ENCODE results near the gene SPATS2L. TPM values are rescaled to one million over a fixed set of nuclear protein-coding genes. Genes with fewer than 3 reads are reported as not detected.

Gene SPATS2L, protein sequence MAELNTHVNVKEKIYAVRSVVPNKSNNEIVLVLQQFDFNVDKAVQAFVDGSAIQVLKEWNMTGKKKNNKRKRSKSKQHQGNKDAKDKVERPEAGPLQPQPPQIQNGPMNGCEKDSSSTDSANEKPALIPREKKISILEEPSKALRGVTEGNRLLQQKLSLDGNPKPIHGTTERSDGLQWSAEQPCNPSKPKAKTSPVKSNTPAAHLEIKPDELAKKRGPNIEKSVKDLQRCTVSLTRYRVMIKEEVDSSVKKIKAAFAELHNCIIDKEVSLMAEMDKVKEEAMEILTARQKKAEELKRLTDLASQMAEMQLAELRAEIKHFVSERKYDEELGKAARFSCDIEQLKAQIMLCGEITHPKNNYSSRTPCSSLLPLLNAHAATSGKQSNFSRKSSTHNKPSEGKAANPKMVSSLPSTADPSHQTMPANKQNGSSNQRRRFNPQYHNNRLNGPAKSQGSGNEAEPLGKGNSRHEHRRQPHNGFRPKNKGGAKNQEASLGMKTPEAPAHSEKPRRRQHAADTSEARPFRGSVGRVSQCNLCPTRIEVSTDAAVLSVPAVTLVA
- 103 to 112 TPM (median 111 TPM) in 3 replicates for total RNA-seq (2021)
- percentile 97 among the genes with signal in this experiment for Bru-seq, nascent RNA
- long read RNA-seq, experiment 1, full-length matches to known transcripts, result 231 of 638 reads
- long read RNA-seq, experiment 1, partial matches to known transcripts, result 55 of 638 reads
- long read RNA-seq, experiment 1, other reads (novel, unspliced or antisense), result 352 of 638 reads
- long read RNA-seq, experiment 2, full-length matches to known transcripts, result 25 of 158 reads
- long read RNA-seq, experiment 2, partial matches to known transcripts, result 59 of 158 reads
- long read RNA-seq, experiment 2, other reads (novel, unspliced or antisense), result 74 of 158 reads
- long read RNA-seq, experiment 3, transcript SPATS2L-209 (13 exons, 2,698 nt), result minor isoform, 10 of 69 reads
- long read RNA-seq, experiment 3, transcript SPATS2L-202 (12 exons, 2,119 nt), result major isoform, 19 of 69 reads
- long read RNA-seq, experiment 3, partial matches to known transcripts, result 8 of 69 reads
- long read RNA-seq, experiment 3, other reads (novel, unspliced or antisense), result 26 of 69 reads

GRCh38 chr2:200306196-200306930, at the start of gene SPATS2L:
TSS of gene SPATS2L (plus strand) at chr2:200306693. CDS start at chr2:200389245, 82,552 bp downstream.
- H3K4me3 Mint-ChIP-seq, result peak within 1 kb of the TSS; percentile 89
- ATAC-seq, result peak; percentile 58
- TF ChIP-seq NFATC4 (CRISPR knock-in tag; IDR thresholded peaks at IDR 0.05) (no peak), MAX (CRISPR knock-in tag; IDR thresholded peaks at IDR 0.05) (no peak; the same call in 1 of the 2 replicates), CDX4 (CRISPR knock-in tag; IDR thresholded peaks at IDR 0.05; ENCODE audit: borderline replicate concordance) (no peak), ETV6 (CRISPR knock-in tag; IDR thresholded peaks at IDR 0.05) (0 out of 2 replicates have a peak, but pooled peaks have one; percentile 8), FOXP1 (CRISPR knock-in tag; IDR thresholded peaks at IDR 0.05; ENCODE audit: borderline replicate concordance) (no peak), E2F5 (CRISPR knock-in tag; IDR thresholded peaks at IDR 0.05) (no peak), SP1 (CRISPR knock-in tag; conservative IDR thresholded peaks at IDR 0.05) (no peak), ATF2 (CRISPR knock-in tag; IDR thresholded peaks at IDR 0.05; ENCODE audit: borderline replicate concordance, low read depth) (no peak), PREB (CRISPR knock-in tag; IDR thresholded peaks at IDR 0.05; ENCODE audit: borderline replicate concordance) (no peak), ZNF121 (CRISPR knock-in tag; IDR thresholded peaks at IDR 0.05) (no peak), E2F1 (CRISPR knock-in tag; IDR thresholded peaks at IDR 0.05) (no peak), MLX (CRISPR knock-in tag; IDR thresholded peaks at IDR 0.05) (no peak), NFE2L1 (CRISPR knock-in tag; IDR thresholded peaks at IDR 0.05) (0 out of 2 replicates have a peak, but pooled peaks have one; percentile 23), ZNF281 (CRISPR knock-in tag; IDR thresholded peaks at IDR 0.05) (no peak), ESRRA (CRISPR knock-in tag; IDR thresholded peaks at IDR 0.05; ENCODE audit: borderline replicate concordance) (no peak)
- TF ChIP-seq, protein P1, sequence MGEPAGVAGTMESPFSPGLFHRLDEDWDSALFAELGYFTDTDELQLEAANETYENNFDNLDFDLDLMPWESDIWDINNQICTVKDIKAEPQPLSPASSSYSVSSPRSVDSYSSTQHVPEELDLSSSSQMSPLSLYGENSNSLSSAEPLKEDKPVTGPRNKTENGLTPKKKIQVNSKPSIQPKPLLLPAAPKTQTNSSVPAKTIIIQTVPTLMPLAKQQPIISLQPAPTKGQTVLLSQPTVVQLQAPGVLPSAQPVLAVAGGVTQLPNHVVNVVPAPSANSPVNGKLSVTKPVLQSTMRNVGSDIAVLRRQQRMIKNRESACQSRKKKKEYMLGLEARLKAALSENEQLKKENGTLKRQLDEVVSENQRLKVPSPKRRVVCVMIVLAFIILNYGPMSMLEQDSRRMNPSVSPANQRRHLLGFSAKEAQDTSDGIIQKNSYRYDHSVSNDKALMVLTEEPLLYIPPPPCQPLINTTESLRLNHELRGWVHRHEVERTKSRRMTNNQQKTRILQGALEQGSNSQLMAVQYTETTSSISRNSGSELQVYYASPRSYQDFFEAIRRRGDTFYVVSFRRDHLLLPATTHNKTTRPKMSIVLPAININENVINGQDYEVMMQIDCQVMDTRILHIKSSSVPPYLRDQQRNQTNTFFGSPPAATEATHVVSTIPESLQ (CRISPR knock-in tag; IDR thresholded peaks at IDR 0.05), result no peak
- TF ChIP-seq, protein P2, sequence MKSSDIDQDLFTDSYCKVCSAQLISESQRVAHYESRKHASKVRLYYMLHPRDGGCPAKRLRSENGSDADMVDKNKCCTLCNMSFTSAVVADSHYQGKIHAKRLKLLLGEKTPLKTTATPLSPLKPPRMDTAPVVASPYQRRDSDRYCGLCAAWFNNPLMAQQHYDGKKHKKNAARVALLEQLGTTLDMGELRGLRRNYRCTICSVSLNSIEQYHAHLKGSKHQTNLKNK (CRISPR knock-in tag; IDR thresholded peaks at IDR 0.05), result no peak
- TF ChIP-seq, protein P3, sequence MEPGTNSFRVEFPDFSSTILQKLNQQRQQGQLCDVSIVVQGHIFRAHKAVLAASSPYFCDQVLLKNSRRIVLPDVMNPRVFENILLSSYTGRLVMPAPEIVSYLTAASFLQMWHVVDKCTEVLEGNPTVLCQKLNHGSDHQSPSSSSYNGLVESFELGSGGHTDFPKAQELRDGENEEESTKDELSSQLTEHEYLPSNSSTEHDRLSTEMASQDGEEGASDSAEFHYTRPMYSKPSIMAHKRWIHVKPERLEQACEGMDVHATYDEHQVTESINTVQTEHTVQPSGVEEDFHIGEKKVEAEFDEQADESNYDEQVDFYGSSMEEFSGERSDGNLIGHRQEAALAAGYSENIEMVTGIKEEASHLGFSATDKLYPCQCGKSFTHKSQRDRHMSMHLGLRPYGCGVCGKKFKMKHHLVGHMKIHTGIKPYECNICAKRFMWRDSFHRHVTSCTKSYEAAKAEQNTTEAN (CRISPR knock-in tag; IDR thresholded peaks at IDR 0.05), result no peak

More at GRCh38 chr2:200306196-200306930, at the start of gene SPATS2L:
- peak; percentile 69 for DNase-seq (ENCODE audit: low spot score)
- no peaks in the 10 kb centered on the region for H3K9me3 Mint-ChIP-seq
- peak within 1 kb of the TSS; percentile 98 for H3K27ac Mint-ChIP-seq
- POLR2A ChIA-PET, result interaction anchor here (0.6 to 1.2 kb wide), 4 partner anchors 95 to 129 kb away, joined by 3 to 4 read pairs (median 4); no protein-coding TSS in a partner anchor
- peaks cover 63% of the 10 kb centered on the region for H3K4me1 Mint-ChIP-seq
- CTCF ChIA-PET, result interaction anchor here (1.3 to 1.6 kb wide), 3 partner anchors 92 to 251 kb away, joined by 3 to 6 read pairs (median 5); partner anchors contain the start of gene KCTD18
- H3K27me3 Mint-ChIP-seq (ENCODE audit: low read depth), result no peaks in the 10 kb centered on the region; the same call in 1 of the 2 replicates
- no peaks in the 10 kb centered on the region for H3K36me3 Mint-ChIP-seq
